HepG2 (cell line): ENCODE results near the gene MST1R. TPM values are rescaled to one million over a fixed set of nuclear protein-coding genes. Genes with fewer than 3 reads are reported as not detected.
A peak's percentile ranks its signal among the peaks of the same experiment; 100 is the strongest.

Experiments
- ARHGAP35 ChIP-seq: sonication (generic); formaldehyde crosslinking; IDR thresholded peaks from 2 replicates; pipeline ENCODE4 v1.9.0; 2022; ENCODE audit warnings: mild to moderate bottlenecking, inconsistent platforms, moderate library complexity, missing genetic modification reagents, borderline replicate concordance
- CBX1 ChIP-seq: IDR thresholded peaks from one replicate; pipeline ENCODE4 v1.6.1; 2016; ENCODE audit warnings: antibody characterized with exemption, low read depth
- CC2D1A ChIP-seq: sonication (generic); formaldehyde crosslinking; IDR thresholded peaks from 2 replicates; pipeline ENCODE4 v1.8.1; 2023; ENCODE audit warnings: mild to moderate bottlenecking, missing genetic modification reagents
- CEBPG ChIP-seq: IDR thresholded peaks from 2 replicates; pipeline ENCODE4 v1.6.1; 2016
- ERF ChIP-seq: IDR thresholded peaks from 2 replicates; pipeline ENCODE4 v1.6.1; 2018; ENCODE audit warnings: missing biosample characterization, missing genetic modification reagents
- ETV5 ChIP-seq: IDR thresholded peaks from 2 replicates; pipeline ENCODE4 v1.6.1; 2018; ENCODE audit warnings: missing biosample characterization, missing genetic modification reagents, inconsistent platforms, borderline replicate concordance
- FOXK2 ChIP-seq: fragments of 450-650 bp; IDR thresholded peaks from 2 replicates; pipeline ENCODE4 v1.6.1; 2016
- HOXD1 ChIP-seq: sonication (generic); formaldehyde crosslinking; IDR thresholded peaks from 2 replicates; pipeline ENCODE4 v1.5.0; 2020; ENCODE audit warnings: missing genetic modification reagents
- KLF9 ChIP-seq: IDR thresholded peaks from 2 replicates; pipeline ENCODE4 v1.6.1; 2016; ENCODE audit warnings: low read depth
- MAZ ChIP-seq, 2 experiments: sonication (generic) in 1 of 2; formaldehyde crosslinking in 1 of 2; IDR thresholded peaks; 2 replicates each; pipeline versions ENCODE4 v1.5.0 to v1.6.1; 2012 to 2020; ENCODE audit warnings: low read depth in 2 of 2, mild to moderate bottlenecking in 2 of 2, borderline replicate concordance in 1 of 2, improper control_type of control experiment in 1 of 2, low read length in 1 of 2, missing genetic modification reagents in 1 of 2, moderate library complexity in 1 of 2
- MTA1 ChIP-seq: sonication (generic); formaldehyde crosslinking; IDR thresholded peaks from 2 replicates; pipeline ENCODE4 v1.4.0; 2020; ENCODE audit warnings: missing genetic modification reagents, mild to moderate bottlenecking, borderline replicate concordance
- PCBP2 ChIP-seq: fragments of 200-400 bp; formaldehyde crosslinking; optimal IDR thresholded peaks from 2 replicates; pipeline ENCODE3; 2018; ENCODE audit warnings: low read length, low read depth; ENCODE audit not compliant: poor library complexity, severe bottlenecking
- PITX1 ChIP-seq: sonication (generic); formaldehyde crosslinking; IDR thresholded peaks from 2 replicates; pipeline ENCODE4 v1.5.1; 2020; ENCODE audit warnings: mild to moderate bottlenecking, missing genetic modification reagents
- PRPF4 ChIP-seq: fragments of 200-400 bp; formaldehyde crosslinking; IDR thresholded peaks from 2 replicates; pipeline ENCODE4 v1.6.1; 2016; ENCODE audit warnings: low read length, low read depth; ENCODE audit not compliant: poor library complexity, severe bottlenecking
- ZBTB8A ChIP-seq: sonication (generic); formaldehyde crosslinking; IDR thresholded peaks from 2 replicates; pipeline ENCODE4 v1.4.0; 2020; ENCODE audit warnings: mild to moderate bottlenecking, low read depth, missing genetic modification reagents, borderline replicate concordance
- ZFP1 ChIP-seq: IDR thresholded peaks from 2 replicates; pipeline ENCODE4 v1.6.1; 2016
- ZMYM2 ChIP-seq: sonication (generic); formaldehyde crosslinking; IDR thresholded peaks from 2 replicates; pipeline ENCODE4 v1.8.0; 2022; ENCODE audit warnings: mild to moderate bottlenecking, missing genetic modification reagents
- ZNF296 ChIP-seq: sonication (generic); formaldehyde crosslinking; conservative IDR thresholded peaks from 2 replicates; pipeline ENCODE4 v1.5.0; 2020; ENCODE audit warnings: mild to moderate bottlenecking, missing genetic modification reagents
- ZNF350 ChIP-seq: sonication (generic); formaldehyde crosslinking; IDR thresholded peaks from 2 replicates; pipeline ENCODE4 v1.4.0; 2020; ENCODE audit warnings: mild to moderate bottlenecking, low read depth, missing genetic modification reagents, borderline replicate concordance
- ZNF414 ChIP-seq: sonication (generic); formaldehyde crosslinking; IDR thresholded peaks from 2 replicates; pipeline ENCODE4 v1.5.0; 2020; ENCODE audit warnings: missing genetic modification reagents
- ZNF605 ChIP-seq: sonication (generic); formaldehyde crosslinking; IDR thresholded peaks from 2 replicates; pipeline ENCODE4 v1.8.0; 2022; ENCODE audit warnings: mild to moderate bottlenecking, missing genetic modification reagents
- ZNF761 ChIP-seq: sonication (generic); formaldehyde crosslinking; conservative IDR thresholded peaks from 2 replicates; pipeline ENCODE4 v1.4.0; 2020; ENCODE audit warnings: mild to moderate bottlenecking, missing genetic modification reagents
- polyA plus RNA-seq, 8 experiments: library from polyadenylated mRNA; depleted of rRNA in 3 of 8; stranded (reverse) in 7 of 8; unstranded in 1 of 8; fragments of >200 nt; fragmentation: Illumina TruSeq in 4 of 8; extraction: Trizol in 4 of 8; gene quantifications; 2 replicates each; pipeline versions ENCODE4 v1.2.1 to v1.2.3, GENCODE V29; 2011 to 2016; ENCODE audit warnings: low read depth in 4 of 8, missing spikeins in 1 of 8, mixed read lengths in 1 of 8; ENCODE audit not compliant: insufficient read depth in 1 of 8
- total RNA-seq, 5 experiments: library from RNA; depleted of rRNA; stranded (reverse); fragments of >200 nt; fragmentation: Illumina TruSeq; extraction: Trizol; gene quantifications; 2 replicates each; pipeline ENCODE4 v1.2.3, GENCODE V29; 2016; ENCODE audit warnings: low read depth in 1 of 5
- TF ChIP-seq, protein P1 (sequence below): sonication (generic); formaldehyde crosslinking; IDR thresholded peaks from 2 replicates; pipeline ENCODE4 v1.4.0; 2020; ENCODE audit warnings: missing genetic modification reagents
- TF ChIP-seq, protein P2 (sequence below), 2 experiments: sonication (generic) in 1 of 2; formaldehyde crosslinking in 1 of 2; IDR thresholded peaks; 2 replicates each; pipeline versions ENCODE4 v1.4.0 to v1.6.1; 2018 to 2020; ENCODE audit warnings: missing genetic modification reagents in 2 of 2, borderline replicate concordance in 1 of 2, low read depth in 1 of 2, mild to moderate bottlenecking in 1 of 2, missing biosample characterization in 1 of 2
- TF ChIP-seq, protein P3 (sequence below): sonication (generic); formaldehyde crosslinking; IDR thresholded peaks from 2 replicates; pipeline ENCODE4 v1.4.0; 2020; ENCODE audit warnings: missing genetic modification reagents

MST1R gene
- total and polyA plus RNA-seq, 2 of the 13 experiments (the other 11 are each of a cell fraction or from before 2014, with no cell fraction given), result 0.11 to 0.77 TPM

GRCh38 chr3:49930168-49930690, 26.6 kb upstream of the MST1R start (continued):
- TF ChIP-seq, protein P1, sequence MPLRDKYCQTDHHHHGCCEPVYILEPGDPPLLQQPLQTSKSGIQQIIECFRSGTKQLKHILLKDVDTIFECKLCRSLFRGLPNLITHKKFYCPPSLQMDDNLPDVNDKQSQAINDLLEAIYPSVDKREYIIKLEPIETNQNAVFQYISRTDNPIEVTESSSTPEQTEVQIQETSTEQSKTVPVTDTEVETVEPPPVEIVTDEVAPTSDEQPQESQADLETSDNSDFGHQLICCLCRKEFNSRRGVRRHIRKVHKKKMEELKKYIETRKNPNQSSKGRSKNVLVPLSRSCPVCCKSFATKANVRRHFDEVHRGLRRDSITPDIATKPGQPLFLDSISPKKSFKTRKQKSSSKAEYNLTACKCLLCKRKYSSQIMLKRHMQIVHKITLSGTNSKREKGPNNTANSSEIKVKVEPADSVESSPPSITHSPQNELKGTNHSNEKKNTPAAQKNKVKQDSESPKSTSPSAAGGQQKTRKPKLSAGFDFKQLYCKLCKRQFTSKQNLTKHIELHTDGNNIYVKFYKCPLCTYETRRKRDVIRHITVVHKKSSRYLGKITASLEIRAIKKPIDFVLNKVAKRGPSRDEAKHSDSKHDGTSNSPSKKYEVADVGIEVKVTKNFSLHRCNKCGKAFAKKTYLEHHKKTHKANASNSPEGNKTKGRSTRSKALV, result 0 out of 2 replicates have a peak, but pooled peaks have one; percentile 19
- TF ChIP-seq ZMYM2 (CRISPR knock-in tag), result no peak
- TF ChIP-seq CBX1, result no peak
- peak; percentile 54; the same call in 1 of the 2 replicates for TF ChIP-seq ZNF605 (CRISPR knock-in tag)
- TF ChIP-seq CC2D1A (CRISPR knock-in tag), result no peak
- TF ChIP-seq MTA1 (CRISPR knock-in tag), result no peak
- TF ChIP-seq PCBP2, result no peak
- TF ChIP-seq ZNF296 (CRISPR knock-in tag), result no peak
- no peak for TF ChIP-seq MAZ (IDR thresholded peaks at IDR 0.05; ENCODE audit: borderline replicate concordance, low read depth, low read length)
- TF ChIP-seq MAZ (CRISPR knock-in tag; IDR thresholded peaks at IDR 0.05; ENCODE audit: low read depth), result 0 out of 2 replicates have a peak, but pooled peaks have one; percentile 5
- TF ChIP-seq ZNF414 (CRISPR knock-in tag), result no peak
- TF ChIP-seq ARHGAP35 (CRISPR knock-in tag), result no peak
- no peak for TF ChIP-seq FOXK2
- TF ChIP-seq PRPF4, result no peak
- TF ChIP-seq ERF, result no peak
- TF ChIP-seq, protein P2, sequence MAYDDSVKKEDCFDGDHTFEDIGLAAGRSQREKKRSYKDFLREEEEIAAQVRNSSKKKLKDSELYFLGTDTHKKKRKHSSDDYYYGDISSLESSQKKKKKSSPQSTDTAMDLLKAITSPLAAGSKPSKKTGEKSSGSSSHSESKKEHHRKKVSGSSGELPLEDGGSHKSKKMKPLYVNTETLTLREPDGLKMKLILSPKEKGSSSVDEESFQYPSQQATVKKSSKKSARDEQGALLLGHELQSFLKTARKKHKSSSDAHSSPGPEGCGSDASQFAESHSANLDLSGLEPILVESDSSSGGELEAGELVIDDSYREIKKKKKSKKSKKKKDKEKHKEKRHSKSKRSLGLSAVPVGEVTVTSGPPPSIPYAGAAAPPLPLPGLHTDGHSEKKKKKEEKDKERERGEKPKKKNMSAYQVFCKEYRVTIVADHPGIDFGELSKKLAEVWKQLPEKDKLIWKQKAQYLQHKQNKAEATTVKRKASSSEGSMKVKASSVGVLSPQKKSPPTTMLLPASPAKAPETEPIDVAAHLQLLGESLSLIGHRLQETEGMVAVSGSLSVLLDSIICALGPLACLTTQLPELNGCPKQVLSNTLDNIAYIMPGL (CRISPR knock-in tag; IDR thresholded peaks at IDR 0.05; ENCODE audit: borderline replicate concordance in 1 of 2, low read depth in 1 of 2), result no peak
- TF ChIP-seq PITX1 (CRISPR knock-in tag), result peak; percentile 1; the same call in 1 of the 2 replicates
- no peak for TF ChIP-seq KLF9 (CRISPR knock-in tag)
- no peak for TF ChIP-seq ZFP1
- TF ChIP-seq HOXD1 (CRISPR knock-in tag), result no peak
- TF ChIP-seq CEBPG (CRISPR knock-in tag), result no peak
- TF ChIP-seq ZNF350 (CRISPR knock-in tag), result peak; percentile 16; the same call in 1 of the 2 replicates
- no peak for TF ChIP-seq ETV5 (CRISPR knock-in tag)
- no peak for TF ChIP-seq ZNF761 (CRISPR knock-in tag)
- TF ChIP-seq ZBTB8A (CRISPR knock-in tag), result no peak
- TF ChIP-seq, protein P3, sequence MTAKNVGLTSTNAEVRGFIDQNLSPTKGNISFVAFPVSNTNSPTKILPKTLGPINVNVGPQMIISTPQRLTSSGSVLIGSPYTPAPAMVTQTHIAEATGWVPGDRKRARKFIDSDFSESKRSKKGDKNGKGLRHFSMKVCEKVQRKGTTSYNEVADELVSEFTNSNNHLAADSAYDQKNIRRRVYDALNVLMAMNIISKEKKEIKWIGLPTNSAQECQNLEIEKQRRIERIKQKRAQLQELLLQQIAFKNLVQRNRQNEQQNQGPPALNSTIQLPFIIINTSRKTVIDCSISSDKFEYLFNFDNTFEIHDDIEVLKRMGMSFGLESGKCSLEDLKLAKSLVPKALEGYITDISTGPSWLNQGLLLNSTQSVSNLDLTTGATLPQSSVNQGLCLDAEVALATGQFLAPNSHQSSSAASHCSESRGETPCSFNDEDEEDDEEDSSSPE (CRISPR knock-in tag), result no peak
